Measurements from ENCODE around the gene ANK2.
"Not testable (repeated sequence)": the region's sequence is repeated elsewhere in the genome, so short reads cannot be mapped to it uniquely, and the experiment has no call there.

Gene ANK2

DNA sequence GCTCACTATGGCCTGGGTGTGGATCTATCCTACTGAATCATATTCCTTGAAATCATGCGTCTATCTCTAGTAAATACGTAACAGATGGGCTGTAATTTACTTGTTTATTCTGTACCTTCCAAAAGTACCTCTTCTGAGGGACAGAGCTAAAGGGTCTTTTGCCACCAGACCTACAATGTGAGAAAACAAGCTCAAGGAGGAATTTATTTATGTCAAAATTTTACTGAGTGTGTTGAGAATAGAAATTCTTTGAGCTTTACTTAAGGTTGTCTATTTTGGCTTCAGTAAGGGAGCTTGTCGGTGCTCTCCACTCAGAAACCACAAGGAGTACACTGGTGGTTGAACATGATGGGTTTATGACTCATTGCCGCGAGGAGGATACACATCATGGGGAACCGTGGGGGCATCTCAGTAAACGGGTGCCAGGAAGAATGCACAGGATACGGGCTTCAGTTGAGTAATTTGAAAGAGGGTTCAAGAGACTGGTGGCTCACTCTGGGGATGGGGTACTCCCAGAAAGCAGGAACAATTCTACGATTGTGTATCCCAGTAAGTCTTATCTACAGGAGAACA, 3.0 kb downstream of the ANK2 start:
- no peak for DNase-seq (ENCODE audit: low read depth)

DNA sequence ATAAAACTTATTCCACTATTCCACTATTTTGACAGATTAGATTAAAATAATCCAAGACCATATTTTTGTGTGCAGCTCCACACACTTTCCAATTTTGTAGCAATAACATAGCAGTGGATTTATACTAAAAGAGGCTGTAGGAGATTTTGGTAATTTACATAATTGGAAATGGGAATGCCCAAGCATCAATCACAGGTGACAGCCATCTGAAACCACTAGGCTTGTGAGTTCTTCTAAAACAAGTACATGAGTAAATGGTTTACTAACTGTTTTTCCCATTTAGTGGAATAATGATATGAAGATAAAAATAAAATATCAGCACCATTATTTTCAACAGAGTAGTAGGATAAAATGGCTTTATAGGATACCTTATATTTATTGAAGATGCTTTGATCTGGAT, 4.4 kb downstream of the ANK2 start:
- no peak for DNase-seq (ENCODE audit: low read depth)

DNA sequence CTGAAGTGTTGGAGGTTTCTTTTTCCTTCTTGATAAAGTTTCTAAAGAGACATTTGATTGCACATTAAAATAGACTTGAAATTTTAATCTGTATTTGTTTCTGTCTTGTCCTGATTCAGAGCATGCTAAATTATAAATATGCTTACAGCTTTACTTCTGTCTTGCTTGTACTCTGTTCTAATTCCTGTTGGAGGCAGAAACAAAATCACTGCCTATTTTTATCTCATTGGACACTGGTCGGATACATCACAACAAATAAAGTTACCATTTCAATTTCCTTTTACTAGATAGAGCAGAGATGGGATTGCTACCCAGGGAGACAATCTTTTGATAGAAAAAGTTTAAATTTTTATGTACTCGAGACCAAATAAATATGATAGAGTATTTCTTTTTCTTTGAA, 6.9 kb downstream of the ANK2 start:
- DNase-seq (ENCODE audit: low read depth), result no peak

DNA sequence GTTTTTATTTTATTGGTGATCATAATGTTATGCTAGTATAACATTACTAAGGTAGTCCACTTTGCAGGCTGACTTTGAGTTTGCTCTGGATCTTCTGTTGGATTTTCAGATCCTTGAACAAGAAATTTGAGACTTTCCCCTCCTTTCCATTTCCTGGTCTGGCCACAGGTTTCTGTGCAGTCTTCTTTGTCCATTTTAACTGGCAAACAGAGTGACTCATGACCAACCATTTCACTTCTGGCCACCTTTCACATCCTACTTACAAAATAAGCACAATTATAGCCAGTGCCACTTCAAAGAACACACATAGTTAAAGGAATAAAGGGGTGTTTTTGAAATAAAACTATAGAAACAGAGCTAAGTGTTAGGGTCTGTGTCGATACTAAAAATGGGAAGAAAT, 8.4 kb downstream of the ANK2 start:
- no peak for DNase-seq (ENCODE audit: low read depth)

DNA sequence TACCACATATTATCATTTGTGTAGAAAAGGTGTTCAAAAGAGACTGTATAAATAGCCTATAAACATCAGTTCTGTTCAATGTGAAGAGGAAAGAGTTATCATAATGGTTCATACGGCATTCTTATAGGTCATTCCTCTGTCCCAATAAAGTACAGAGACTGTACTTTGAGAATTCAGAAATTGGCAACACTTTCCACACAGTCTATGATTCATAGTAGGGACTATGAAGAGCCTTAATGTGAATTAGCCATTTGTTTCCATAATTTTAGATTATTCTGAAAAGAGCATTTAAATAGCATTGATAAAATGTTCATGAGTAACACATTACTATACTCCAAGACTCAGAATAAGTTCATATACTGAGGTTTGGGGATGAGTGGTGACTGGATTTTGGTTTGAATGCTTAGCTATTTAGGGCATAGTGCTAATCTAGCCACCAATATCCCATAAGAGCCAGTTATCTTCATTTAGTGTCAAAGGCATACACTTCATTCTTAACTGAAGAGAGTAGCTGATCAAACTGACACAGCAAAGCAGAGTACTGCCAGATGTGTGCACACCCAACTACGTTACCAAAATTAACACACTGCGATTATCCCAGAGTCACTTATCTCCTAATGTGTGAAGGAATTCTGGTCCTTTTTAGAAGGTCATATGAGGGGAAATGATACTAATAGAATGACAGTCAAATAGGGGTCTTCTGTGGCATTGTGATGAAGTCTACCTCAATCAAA, 10.2 kb downstream of the ANK2 start:
- no peak for DNase-seq (ENCODE audit: low read depth)

DNA sequence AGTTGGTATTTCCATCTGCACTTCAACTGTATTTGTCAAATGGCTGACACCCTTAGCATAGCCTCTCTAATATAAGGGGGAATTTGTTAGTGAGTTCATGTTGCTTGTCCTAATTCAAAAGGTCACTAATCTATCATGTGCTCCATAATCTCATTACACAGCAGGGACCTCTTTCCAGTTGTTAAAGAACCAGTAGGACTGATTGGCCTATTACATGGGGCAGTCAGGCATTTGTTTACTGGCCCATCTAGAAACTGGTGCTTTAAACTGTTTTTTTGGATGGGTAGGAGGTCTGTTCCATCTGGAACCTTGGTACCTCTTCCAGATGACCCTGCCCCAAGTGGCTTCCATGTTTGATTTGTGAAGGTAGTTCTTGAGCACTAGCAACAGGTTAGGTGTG, 11.4 kb downstream of the ANK2 start:
- DNase-seq (ENCODE audit: low read depth), result no peak

DNA sequence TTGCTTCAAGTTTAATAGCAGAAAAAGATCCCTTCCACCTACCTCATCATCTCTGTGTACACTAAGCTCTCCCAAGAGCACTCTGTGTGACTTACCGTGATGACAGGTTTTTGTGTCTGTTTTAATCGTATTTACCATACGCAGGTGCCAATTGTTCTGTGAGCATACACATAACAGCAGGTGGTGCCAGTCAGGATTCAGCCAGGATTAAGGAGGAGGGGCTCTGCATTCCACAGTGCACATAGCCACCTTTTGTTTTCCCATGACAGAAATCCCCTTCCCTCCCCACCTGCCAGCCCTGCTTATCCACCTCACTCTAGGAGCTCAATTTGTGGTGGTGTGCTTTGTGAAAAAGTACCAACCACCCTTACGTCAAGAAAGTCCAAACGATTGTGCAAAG, 14.8 kb downstream of the ANK2 start:
- no peak for DNase-seq (ENCODE audit: low read depth)

DNA sequence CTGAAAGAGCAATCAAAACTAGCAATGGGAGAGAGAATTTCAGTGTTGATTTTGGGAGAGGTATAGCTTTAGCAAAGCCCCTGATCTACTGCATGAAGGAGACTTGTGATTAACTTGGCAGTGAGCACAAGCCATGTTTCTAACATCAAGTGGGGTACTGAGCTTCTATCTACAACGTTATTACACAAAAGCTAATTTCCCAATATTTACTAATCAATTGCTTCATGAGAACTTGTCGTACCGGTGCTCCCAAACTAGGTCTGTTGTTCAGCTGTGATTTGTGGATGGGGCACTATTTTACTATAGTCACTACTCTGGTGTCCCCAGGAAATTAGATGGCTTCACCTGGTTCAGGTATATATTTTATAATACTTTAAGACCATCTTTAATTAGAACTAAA, 16.2 kb downstream of the ANK2 start:
- no peak for DNase-seq (ENCODE audit: low read depth)

DNA sequence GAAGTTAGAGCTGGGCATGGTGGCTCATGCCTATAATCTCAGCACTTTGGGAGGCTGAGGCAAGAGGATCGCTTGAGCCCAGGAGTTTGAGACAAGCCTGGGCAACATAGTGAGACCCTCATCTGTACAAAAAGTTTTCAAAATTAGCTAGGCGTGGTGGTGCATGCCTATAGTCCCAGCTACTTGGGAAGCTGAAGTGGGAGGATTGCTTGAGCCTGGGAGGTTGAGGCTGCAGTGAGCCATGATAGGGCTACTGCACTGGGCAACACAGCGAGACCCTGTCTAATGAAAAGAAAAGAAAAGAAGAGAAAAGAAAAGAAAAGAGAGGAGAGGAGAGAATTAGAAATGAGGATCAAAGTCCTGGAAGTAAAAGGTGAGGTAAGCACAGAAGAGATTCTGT, 19.3 kb downstream of the ANK2 start:
- not testable (repeated sequence) for DNase-seq (ENCODE audit: low read depth)

DNA sequence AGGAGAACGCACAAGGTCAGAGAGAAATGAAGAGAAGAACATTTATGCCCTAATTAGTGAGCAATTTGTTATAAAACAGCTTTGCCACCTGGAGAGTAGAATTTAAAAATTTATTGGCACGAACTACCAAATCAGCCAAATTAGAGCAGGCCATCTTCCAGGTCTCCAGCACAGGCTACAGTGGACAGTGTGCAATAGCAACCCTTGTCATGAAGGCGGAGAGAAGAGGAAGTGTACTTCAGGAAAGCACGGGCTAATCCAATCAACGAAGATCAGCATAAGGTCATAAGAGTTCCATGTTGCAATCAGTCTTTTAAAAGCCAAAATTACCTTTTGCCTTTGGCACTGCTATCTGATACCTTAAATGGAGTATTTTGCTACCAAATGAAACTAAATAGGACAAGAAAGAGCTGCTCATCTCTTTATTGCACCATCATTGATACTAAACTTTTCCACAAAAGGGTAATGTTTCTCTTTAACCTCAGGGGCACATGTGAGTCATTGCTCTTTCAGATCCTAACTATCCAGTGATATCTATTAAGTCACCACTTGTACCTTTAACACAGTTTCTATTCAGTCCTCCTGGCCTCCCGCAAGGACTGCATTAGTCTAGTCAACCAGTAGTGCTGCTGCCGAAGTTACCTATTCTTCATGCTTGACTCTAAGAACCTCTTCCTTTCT, 19.9 kb downstream of the ANK2 start:
- no peak for DNase-seq (ENCODE audit: low read depth)

DNA sequence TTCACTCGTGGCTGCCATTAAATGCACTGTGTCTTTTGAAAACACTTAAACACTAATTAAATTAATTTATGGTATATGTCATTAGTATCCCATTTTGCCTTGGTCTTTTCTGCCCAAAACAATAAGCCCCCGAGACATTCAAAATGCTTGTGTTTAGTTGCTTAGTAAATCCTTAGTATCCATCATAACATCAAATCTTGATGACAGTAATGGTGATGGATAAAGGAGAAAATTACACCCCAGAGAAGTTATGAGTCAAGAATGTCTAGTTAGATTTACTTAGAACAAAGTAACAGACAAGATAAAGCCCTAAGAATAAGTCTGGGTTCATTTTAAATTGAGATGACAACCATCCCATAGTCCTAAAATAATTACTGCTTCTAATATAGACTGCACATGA, 21.3 kb downstream of the ANK2 start:
- DNase-seq (ENCODE audit: low read depth), result no peak

DNA sequence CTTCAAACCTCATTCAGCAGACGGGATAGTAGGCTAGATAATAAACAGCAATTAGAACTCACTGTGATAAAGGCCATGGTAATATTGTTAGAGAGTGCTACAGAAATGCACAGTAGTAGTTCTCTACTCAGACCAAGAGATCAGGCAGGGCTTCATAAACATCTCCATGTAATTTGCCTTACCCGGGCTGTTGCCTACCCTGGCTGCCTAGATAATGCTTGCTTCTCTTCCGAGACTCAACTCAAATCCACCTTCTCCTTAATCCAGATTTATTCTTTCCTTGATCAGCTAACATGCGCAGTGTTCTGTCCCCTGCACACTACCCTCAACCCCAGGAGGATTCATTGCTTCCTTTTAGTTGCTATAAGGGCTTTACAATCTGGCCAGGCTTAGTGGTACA, 21.8 kb downstream of the ANK2 start:
- no peak for DNase-seq (ENCODE audit: low read depth)

DNA sequence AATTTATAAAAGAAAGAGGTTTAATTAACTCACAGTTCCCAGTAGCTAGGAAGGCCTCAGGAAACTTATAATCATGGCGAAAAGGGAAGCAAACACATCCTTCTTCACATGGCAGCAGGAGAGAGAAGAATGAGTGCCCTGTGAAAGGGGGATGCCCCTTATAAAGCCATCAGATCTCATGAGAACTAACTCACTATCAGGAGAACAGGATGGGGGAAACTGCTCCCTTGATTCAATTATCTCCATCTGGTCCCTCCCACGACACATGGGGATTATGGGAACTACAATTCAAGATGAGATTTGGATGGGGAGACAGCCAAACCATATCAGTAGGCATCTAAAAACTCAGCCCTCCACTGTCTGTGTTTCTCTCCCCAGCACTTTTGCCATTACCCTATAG, 22.4 kb downstream of the ANK2 start:
- DNase-seq (ENCODE audit: low read depth), result no peak

DNA sequence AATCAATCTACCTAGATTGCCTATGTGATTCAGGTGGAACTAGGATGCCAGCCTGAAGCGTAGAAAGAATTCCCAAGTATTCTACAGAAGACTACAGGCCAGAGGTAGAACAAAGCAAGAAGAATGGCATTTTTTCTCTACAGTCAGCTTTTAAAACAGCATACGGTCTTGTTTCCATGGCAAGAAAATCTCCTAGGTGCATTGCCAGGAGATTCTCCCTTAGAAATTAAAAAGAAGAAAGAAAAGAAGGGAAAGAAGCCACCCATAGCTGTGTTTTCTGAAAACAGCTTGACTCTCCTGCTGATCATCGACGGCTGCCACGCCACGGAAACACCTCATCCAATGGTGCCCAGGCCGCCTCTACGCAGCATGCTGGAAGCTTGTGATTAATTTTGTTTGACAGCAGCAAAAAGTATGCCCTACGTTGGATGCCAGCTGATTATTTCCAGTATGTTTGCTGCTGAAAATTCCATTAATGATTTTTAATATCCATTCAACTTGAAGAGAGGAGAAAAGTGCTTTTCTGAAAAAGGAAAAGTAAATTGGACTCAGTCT, 24.1 kb downstream of the ANK2 start:
- DNase-seq (ENCODE audit: low read depth), result no peak

DNA sequence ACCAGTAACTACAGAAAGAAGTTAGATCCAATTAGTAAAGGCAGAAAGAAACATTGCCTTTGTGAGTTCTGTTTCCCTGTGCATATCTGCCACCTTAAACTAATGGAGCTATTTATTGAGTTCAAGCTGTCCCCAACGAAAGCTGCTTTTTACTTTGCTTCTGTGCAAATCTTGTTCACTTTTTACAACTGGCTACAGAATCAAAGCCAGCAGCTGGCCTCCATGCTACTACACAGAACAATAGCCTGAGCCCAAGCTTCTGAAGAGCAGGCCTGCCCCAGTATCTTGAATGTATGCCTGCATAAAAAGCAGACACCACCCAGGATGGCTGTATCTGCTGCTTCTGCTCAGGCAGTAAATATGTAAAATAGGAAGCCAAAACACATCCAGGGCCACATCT, 28.1 kb downstream of the ANK2 start:
- DNase-seq (ENCODE audit: low read depth), result no peak

DNA sequence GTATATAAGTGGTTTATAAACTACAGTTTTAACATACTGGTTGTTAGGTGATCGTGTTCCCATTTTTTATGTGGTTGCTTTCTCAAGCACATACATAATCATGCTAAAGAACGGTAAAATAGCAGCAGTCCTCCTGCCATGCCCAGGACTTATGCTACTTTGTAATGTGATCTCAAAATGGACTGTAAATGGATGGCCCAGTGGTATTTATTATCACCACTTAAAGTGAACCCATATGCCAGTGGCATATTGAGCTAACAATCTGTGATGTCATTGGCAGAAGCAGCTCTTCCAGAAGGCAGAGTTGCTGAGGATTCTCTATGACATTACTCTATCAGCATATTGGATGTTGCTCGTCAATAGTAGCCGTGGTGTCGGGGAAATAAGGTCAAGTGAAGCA, 28.6 kb downstream of the ANK2 start:
- DNase-seq (ENCODE audit: low read depth), result no peak

DNA sequence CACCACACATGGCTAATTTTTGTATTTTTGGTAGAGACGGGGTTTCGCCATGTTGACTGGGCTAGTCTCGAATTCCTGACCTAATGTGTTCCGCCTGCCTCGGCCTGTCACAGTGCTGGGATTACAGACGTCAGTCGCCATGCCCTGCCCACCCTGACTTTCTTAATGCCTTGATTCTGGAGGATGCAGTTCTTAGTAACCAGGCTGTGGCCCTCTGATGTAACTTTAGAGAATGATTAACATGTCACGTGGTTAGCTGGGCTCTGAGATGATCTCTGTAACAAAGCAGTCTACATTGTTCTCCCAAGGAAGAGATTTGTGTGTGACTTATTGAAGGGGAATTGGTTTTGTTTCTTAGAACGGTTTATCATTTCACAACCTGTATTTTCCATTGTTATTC, 30.6 kb downstream of the ANK2 start:
- no peak for DNase-seq (ENCODE audit: low read depth)

DNA sequence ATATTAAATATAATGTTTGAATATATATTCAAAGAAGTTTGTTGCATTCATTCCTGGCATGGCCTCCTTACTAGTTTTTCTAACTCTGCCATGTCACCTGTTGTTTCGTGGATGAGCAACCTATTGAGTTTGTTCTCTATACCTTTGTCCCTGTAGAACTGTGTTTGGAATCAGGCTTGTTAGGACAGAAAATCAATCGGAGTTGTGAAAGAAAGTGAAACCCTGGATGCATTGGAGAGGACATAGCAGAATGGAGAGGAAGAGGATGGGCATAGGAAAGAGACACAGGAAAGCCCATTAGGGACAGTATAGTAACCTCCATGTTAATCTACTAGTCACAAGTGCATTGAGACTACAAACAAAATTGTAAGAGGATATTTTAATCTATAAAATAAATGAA, 31.2 kb downstream of the ANK2 start:
- no peak for DNase-seq (ENCODE audit: low read depth)

DNA sequence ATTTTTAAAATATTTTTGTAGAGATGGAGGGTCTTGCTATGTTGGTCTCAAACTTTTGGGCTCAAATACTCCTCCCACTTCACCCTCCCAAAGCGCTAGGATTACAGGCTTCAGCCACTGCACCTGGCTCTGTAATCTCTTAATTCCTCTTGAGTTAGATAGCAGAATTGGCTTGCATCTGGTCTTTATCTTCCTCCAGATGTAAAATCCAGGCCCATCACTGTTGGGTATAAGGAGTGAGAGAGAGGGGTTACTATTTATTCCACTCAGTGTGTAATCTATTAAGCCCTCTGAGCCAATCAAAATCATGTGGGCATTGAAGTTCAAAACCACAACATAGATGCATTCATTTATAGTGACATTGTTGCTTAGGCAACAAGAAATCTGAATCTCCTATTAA, 33.9 kb downstream of the ANK2 start:
- no peak for DNase-seq (ENCODE audit: low read depth)

DNA sequence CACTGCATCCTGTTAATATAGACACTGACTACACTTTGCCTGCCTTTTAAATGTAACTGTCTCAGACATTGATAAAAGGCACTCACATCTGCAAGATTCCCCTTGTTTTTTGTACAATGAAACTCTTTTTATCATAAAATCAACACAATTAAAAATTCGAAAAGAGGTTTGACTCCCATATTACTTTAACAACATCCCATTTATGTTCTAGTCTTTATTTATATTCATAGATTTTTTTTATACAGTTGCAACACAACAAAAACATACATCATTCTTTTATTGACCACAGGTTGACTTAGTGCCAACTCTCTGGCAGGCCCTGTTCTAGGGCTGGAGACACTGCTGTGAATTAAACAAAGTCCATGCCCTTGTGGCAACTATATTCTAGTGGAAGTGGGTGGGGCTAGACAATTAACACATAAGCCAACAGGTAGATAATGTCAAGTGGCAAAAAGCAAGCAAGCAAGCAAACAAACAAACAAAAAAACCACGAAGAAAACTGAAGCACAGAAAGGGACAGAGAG, 36.8 kb downstream of the ANK2 start:
- DNase-seq (ENCODE audit: low read depth), result no peak

DNA sequence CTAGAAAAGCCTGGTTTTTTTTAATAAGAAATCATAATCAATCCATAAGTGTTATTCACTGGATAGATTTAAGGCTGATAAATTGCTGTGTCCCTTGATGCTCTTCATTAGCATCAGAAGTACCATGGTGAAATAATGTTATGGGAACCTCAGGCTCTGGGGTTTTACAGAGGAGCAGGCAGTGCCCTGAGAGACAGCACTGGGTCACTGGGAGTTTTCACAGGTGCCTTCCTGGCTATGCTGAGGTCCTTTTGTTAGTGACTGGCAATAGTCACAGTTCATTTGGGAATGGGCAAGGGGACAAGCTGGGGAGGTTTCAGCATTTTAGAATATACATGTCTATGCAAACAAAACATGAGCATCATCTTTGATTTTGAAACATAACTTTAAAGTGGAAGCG, 38.6 kb downstream of the ANK2 start:
- DNase-seq (ENCODE audit: low read depth), result no peak

DNA sequence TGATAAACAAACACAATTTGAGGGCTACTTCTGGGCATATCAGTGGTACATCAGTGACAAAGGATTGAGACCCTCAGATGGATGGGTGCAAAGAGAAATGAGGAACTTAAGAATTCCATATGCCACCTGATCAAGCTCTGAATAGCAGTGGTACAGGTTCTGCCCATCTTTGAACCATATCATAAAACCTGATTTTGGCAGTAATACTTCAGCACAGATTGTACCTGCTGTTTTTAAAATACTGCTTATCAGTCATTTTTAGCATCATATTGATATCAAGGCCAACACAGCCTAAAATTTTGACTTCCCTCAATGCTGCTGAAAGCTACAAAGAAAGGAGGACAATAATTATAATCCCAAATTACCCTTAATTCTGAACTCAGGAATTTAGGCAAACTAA, 41.5 kb downstream of the ANK2 start:
- no peak for DNase-seq (ENCODE audit: low read depth)

DNA sequence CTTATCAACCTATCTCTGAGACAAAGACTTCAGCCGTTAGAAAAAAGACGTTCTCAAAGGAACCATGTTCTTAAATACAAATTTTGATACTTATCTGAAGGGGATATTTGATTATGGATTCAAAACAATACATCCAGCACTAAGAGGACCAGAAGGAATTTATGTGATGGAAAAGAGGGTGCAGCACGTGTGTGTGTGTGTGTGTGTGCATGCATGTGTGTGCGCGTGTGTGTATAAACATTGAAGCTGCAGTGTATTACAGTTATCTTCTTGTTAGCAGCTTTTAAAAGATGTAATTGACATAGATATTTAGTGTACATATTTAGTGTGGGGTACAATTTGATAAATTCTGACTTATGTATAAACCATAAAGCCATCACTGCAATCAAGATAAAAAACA, 44.9 kb downstream of the ANK2 start:
- no peak for DNase-seq (ENCODE audit: low read depth)
